HCT116 (cell line): Measurements from ENCODE around the gene USP3.

Source experiments
- CTCF ChIP-seq, 3 experiments: fragments of 200-600 bp in 1 of 3; sonication (generic) in 1 of 3; IDR thresholded peaks in 2 of 3; conservative IDR thresholded peaks in 1 of 3; 2 replicates each; pipeline ENCODE4 v1.5.1; 2012 to 2017; ENCODE audit warnings: low read depth in 2 of 3, low read length in 2 of 3, antibody characterized with exemption in 1 of 3, borderline replicate concordance in 1 of 3, control low read depth in 1 of 3, mild to moderate bottlenecking in 1 of 3, mixed read lengths in 1 of 3, mixed run types in 1 of 3, moderate library complexity in 1 of 3; ENCODE audit not compliant: insufficient read depth in 1 of 3
- EGR1 ChIP-seq: IDR thresholded peaks from 2 replicates; pipeline ENCODE4 v1.6.1; 2012; ENCODE audit warnings: low read depth
- POLR2A ChIP-seq: IDR thresholded peaks from 2 replicates; pipeline ENCODE4 v1.7.0; 2011; ENCODE audit warnings: borderline replicate concordance; ENCODE audit not compliant: insufficient read depth, insufficient read length; ENCODE audit errors: extremely low read depth
- SIN3A ChIP-seq: IDR thresholded peaks from 2 replicates; pipeline ENCODE4 v1.6.1; 2012; ENCODE audit warnings: low read depth
- SP1 ChIP-seq: IDR thresholded peaks from 2 replicates; pipeline ENCODE4 v1.6.1; 2012; ENCODE audit warnings: low read depth
- ZFX ChIP-seq: fragments of 450-650 bp; IDR thresholded peaks from 2 replicates; pipeline ENCODE4 v1.6.1; 2017

- no peak for TF ChIP-seq CTCF (IDR thresholded peaks at IDR 0.05 in 2 of 3, conservative IDR thresholded peaks at IDR 0.05 in 1 of 3; ENCODE audit: borderline replicate concordance in 1 of 3, insufficient read depth in 1 of 3, low read depth in 2 of 3, low read length in 2 of 3)
- TF ChIP-seq POLR2A = no peak
- no peak for TF ChIP-seq EGR1
- no peak for TF ChIP-seq SIN3A
- TF ChIP-seq SP1 = no peak
- no peak for TF ChIP-seq ZFX
Measured at GRCh38 chr15:63608989-63609388, 104.6 kb downstream of the USP3 start.
